ENCODE measurements around the gene SLC4A2.

Gene SLC4A2

DNA sequence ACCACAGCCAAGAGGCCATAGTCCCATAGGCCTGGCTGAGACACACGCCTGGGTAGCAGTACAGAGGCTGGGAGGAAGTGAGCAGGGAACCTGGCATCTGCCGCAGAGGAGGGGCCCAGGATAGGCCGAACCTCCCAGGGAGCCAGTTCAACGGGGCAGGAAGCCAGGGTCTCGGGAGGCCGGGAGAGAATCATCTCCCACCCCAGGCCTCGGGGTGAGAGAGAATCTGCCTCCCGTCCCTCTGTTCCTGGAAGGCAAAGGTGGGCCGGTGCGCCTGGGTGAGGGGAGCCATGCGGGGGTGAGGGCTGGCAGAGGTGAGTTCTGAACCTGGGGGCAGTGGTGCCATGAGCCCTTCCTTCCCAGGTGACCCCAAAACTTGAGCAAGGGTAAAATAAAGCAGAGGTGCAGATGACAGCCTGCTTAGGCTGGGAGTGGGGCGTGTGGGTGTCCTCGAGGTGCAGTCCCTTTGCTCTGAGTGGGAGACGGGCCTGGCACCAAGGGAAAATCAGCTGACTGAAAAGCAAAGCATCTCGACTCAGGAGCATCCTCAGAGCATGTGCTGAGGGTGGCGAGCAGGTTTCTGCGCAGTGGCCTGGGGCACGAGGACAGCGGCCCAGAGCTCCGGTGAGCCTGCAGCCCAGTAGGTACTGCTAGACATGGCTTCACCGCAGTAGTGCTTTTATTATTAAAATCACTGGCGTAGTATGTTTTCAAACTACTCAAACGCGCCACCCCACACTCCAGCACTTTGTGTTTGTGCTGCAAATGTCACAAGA, 42.4 kb downstream of the SLC4A2 start:
- Histone ChIP-seq H3K9me3 (ENCODE audit: control insufficient read depth, insufficient read depth, low read depth, low read length) (no peaks in the 10 kb centered on the region), H3K4me1 (ENCODE audit: control insufficient read depth, insufficient read depth, low read length) (no peaks in the 10 kb centered on the region), H3K36me3 (ENCODE audit: control insufficient read depth in 2 of 2, insufficient read depth in 1 of 2, low read length in 2 of 2) (peaks cover 0 to 32% of the 10 kb centered on the region in 2 experiments; a peak in 2 of 3 replicates), H3K4me3 (ENCODE audit: low read depth, low read length) (no peak overlapping the region), H3K27ac (ENCODE audit: extremely low read depth, low read depth, low read length) (no peak overlapping the region)
- TF ChIP-seq ZNF354C (tag by site-specific recombination; IDR thresholded peaks at IDR 0.05; ENCODE audit: borderline replicate concordance, low read depth) (no peak), ZBTB1 (tag by site-specific recombination; IDR thresholded peaks at IDR 0.05) (no peak), ZFHX2 (tag by site-specific recombination; conservative IDR thresholded peaks at IDR 0.05) (0 out of 2 replicates have a peak, but pooled peaks have one; percentile 28)
- ChIA-PET POLR2A (no interaction called here), CTCF (interaction anchor here (0.7 to 4.0 kb wide), 2 partner anchors 9 to 206 kb away, joined by 3 to 23 read pairs; no protein-coding TSS in a partner anchor)

DNA sequence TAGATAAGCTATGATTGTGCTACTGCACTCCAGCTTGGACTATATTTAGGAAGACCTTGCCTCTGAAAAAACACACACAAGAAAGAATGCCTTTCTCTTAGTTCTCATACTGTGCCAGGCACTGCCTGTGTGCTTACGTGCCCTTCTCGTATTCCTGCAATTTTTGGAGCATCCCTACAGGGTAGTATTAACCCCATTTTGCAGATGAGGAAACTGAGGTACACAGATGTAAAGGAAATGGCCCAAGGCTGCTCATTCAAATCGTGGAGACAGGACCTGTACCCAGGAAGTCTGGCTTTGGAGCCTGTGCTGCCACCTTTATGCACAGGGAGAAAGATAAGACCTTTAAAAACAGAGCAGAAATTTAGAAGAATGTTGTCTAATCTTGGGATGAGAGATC, 43.6 kb downstream of the SLC4A2 start:
- peaks cover 0 to 31% of the 10 kb centered on the region in 2 experiments; a peak in 2 of 3 replicates for H3K36me3 ChIP-seq (ENCODE audit: control insufficient read depth in 2 of 2, insufficient read depth in 1 of 2, low read length in 2 of 2)
- TF ChIP-seq REPIN1 (tag by site-specific recombination; IDR thresholded peaks at IDR 0.05; ENCODE audit: low read depth), result no peak
- no peak for TF ChIP-seq ZNF521 (tag by site-specific recombination; IDR thresholded peaks at IDR 0.05)
- no peak for TF ChIP-seq ZNF830 (tag by site-specific recombination; IDR thresholded peaks at IDR 0.05; ENCODE audit: low read depth)
- no peak for TF ChIP-seq ZNF837 (tag by site-specific recombination; IDR thresholded peaks at IDR 0.05)
- TF ChIP-seq YY1 (tag by site-specific recombination; IDR thresholded peaks at IDR 0.05), result no peak
- no peak for TF ChIP-seq ZNF76 (tag by site-specific recombination; IDR thresholded peaks at IDR 0.05; ENCODE audit: borderline replicate concordance, low read depth)
- TF ChIP-seq, protein P1, sequence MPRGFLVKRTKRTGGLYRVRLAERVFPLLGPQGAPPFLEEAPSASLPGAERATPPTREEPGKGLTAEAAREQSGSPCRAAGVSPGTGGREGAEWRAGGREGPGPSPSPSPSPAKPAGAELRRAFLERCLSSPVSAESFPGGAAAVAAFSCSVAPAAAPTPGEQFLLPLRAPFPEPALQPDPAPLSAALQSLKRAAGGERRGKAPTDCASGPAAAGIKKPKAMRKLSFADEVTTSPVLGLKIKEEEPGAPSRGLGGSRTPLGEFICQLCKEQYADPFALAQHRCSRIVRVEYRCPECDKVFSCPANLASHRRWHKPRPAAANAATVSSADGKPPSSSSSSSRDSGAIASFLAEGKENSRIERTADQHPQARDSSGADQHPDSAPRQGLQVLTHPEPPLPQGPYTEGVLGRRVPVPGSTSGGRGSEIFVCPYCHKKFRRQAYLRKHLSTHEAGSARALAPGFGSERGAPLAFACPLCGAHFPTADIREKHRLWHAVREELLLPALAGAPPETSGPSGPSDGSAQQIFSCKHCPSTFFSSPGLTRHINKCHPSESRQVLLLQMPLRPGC (tag by site-specific recombination; IDR thresholded peaks at IDR 0.05), result no peak
- no peak for TF ChIP-seq ZNF138 (tag by site-specific recombination; IDR thresholded peaks at IDR 0.05; ENCODE audit: borderline replicate concordance)
- TF ChIP-seq KLF16 (tag by site-specific recombination; IDR thresholded peaks at IDR 0.05), result no peak
- TF ChIP-seq, protein P2, sequence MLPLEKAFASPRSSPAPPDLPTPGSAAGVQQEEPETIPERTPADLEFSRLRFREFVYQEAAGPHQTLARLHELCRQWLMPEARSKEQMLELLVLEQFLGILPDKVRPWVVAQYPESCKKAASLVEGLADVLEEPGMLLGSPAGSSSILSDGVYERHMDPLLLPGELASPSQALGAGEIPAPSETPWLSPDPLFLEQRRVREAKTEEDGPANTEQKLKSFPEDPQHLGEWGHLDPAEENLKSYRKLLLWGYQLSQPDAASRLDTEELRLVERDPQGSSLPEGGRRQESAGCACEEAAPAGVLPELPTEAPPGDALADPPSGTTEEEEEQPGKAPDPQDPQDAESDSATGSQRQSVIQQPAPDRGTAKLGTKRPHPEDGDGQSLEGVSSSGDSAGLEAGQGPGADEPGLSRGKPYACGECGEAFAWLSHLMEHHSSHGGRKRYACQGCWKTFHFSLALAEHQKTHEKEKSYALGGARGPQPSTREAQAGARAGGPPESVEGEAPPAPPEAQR (tag by site-specific recombination; IDR thresholded peaks at IDR 0.05), result no peak
- no peak for TF ChIP-seq BCL11B (tag by site-specific recombination; IDR thresholded peaks at IDR 0.05; ENCODE audit: low read depth)
- no peak for TF ChIP-seq KLF7 (tag by site-specific recombination; IDR thresholded peaks at IDR 0.05; ENCODE audit: borderline replicate concordance)
- TF ChIP-seq KLF1 (tag by site-specific recombination; IDR thresholded peaks at IDR 0.05), result no peak
- no peak for TF ChIP-seq BCL11A (tag by site-specific recombination; IDR thresholded peaks at IDR 0.05; ENCODE audit: low read depth)
- ChIA-PET CTCF (interaction anchor here (0.6 to 4.0 kb wide), 5 partner anchors 8 to 77 kb away, joined by 3 to 23 read pairs (median 3); no protein-coding TSS in a partner anchor), POLR2A (interaction anchor here (0.7 kb wide), 1 partner anchor 15 kb away, joined by 7 read pairs; no protein-coding TSS in a partner anchor)
- H3K4me1 ChIP-seq (ENCODE audit: control insufficient read depth, insufficient read depth, low read length), result no peaks in the 10 kb centered on the region
- H3K9me3 ChIP-seq (ENCODE audit: control insufficient read depth, insufficient read depth, low read depth, low read length), result no peaks in the 10 kb centered on the region
- no peak overlapping the region for H3K4me3 ChIP-seq (ENCODE audit: low read depth, low read length)
- H3K27ac ChIP-seq (ENCODE audit: extremely low read depth, low read depth, low read length), result no peak overlapping the region

DNA sequence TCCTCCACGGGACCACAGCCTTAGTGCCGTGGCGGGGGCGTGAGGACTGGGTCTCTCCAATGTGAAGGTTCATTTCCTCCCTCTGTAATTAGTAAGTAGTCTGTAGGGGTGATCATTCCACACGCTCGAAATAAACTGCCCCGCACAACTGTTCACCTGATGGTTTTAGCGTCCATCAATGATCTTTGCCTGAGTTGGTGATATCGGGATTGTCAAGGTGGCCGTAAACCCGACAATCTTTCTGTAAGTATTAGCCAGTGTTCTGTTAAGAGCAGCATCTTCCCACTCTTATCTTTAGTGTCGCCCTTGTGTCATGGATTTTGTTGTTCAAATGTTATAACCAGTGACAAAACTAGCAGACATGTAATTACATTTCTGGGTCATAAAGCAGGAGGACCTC, 44.6 kb downstream of the SLC4A2 start:
- ChIA-PET POLR2A (no interaction called here), CTCF (interaction anchor here (0.6 to 1.5 kb wide), 5 partner anchors 13 to 662 kb away, joined by 3 to 4 read pairs (median 3); partner anchors contain the start of gene GBX1)
- peaks cover 0 to 31% of the 10 kb centered on the region in 2 experiments; a peak in 2 of 3 replicates for H3K36me3 ChIP-seq (ENCODE audit: control insufficient read depth in 2 of 2, insufficient read depth in 1 of 2, low read length in 2 of 2)
- no peak overlapping the region for H3K27ac ChIP-seq (ENCODE audit: extremely low read depth, low read depth, low read length)
- no peak overlapping the region for H3K4me3 ChIP-seq (ENCODE audit: low read depth, low read length)
- no peaks in the 10 kb centered on the region for H3K9me3 ChIP-seq (ENCODE audit: control insufficient read depth, insufficient read depth, low read depth, low read length)
- H3K4me1 ChIP-seq (ENCODE audit: control insufficient read depth, insufficient read depth, low read length), result no peaks in the 10 kb centered on the region
- TF ChIP-seq, protein P3, sequence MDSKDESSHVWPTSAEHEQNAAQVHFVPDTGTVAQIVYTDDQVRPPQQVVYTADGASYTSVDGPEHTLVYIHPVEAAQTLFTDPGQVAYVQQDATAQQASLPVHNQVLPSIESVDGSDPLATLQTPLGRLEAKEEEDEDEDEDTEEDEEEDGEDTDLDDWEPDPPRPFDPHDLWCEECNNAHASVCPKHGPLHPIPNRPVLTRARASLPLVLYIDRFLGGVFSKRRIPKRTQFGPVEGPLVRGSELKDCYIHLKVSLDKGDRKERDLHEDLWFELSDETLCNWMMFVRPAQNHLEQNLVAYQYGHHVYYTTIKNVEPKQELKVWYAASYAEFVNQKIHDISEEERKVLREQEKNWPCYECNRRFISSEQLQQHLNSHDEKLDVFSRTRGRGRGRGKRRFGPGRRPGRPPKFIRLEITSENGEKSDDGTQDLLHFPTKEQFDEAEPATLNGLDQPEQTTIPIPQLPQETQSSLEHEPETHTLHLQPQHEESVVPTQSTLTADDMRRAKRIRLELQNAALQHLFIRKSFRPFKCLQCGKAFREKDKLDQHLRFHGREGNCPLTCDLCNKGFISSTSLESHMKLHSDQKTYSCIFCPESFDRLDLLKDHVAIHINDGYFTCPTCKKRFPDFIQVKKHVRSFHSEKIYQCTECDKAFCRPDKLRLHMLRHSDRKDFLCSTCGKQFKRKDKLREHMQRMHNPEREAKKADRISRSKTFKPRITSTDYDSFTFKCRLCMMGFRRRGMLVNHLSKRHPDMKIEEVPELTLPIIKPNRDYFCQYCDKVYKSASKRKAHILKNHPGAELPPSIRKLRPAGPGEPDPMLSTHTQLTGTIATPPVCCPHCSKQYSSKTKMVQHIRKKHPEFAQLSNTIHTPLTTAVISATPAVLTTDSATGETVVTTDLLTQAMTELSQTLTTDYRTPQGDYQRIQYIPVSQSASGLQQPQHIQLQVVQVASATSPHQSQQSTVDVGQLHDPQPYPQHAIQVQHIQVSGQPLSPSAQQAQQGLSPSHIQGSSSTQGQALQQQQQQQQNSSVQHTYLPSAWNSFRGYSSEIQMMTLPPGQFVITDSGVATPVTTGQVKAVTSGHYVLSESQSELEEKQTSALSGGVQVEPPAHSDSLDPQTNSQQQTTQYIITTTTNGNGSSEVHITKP (tag by site-specific recombination; IDR thresholded peaks at IDR 0.05), result peak; percentile 62; the same call in 1 of the 2 replicates
- TF ChIP-seq ZNF404 (tag by site-specific recombination; IDR thresholded peaks at IDR 0.05), result no peak
